Fibroblast of skin of right biceps (primary cell): ENCODE results near the gene MTMR12.
"Not testable (repeated sequence)": the region's sequence is repeated elsewhere in the genome, so short reads cannot be mapped to it uniquely, and the experiment has no call there.

ENCODE experiments used
- DNase-seq: peaks from one replicate; pipeline ENCODE4 v3.0.0-alpha.2; 2013

The MTMR12 gene

DNA sequence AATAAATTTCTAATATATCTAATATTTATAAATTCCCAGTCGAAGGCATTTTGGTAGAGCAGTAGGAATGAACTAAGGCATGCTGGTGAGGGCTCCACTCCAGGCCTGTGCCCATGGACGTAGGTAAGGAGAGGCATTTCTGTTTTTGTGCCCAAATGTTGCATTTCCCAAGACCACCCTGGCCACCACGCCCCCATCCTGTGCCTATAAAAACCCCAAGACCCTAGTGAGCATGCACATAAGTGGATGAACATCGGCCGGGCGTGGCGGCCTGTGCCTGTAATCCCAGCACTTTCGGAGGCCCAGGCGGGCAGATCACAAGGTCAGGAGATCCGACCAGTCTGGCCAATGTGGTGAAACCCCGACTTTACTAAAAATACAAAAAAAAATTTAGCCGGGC, 10.1 kb upstream of the MTMR12 start:
- DNase-seq, result no peak

DNA sequence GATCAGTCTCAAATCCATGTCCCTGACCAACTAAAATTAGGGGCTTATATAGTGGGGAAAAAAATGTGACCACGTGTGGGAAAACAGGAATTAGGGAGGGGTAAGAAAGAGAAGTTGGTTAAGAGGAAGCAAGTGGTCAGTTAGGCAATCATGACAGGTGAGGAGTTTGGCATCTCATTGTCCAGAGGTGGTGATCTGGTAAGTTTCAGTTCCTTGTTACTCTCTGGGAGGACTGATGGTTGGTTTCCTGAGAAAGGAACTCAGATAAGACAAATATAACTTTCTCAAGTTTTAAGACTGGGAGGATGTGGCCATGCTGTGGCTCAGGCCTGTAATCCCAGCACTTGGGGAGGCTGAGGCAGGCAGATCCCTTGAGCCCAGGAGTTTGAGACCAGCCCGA, 9.0 kb upstream of the MTMR12 start:
- DNase-seq, result not testable (repeated sequence)

DNA sequence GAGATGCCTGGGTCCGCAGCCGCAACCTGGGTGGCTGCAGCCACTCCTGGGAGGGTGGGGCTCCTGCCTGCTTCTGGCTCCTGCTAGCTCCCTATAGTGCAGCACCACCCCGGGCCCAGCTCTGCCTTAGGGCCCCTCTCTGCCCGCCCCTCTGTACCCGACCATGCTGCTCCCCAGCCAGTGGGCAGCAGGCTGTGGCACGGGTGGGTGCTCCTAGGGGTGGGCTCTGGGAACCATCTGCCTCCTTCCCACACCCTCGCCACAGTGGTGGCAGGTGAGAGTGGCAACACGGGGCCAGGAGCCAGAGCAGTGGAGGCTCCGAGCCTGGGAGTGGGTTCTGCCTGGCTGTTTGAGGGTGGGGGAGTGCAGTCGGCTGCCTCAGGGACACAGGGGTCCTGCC, 7.8 kb upstream of the MTMR12 start:
- no peak for DNase-seq

DNA sequence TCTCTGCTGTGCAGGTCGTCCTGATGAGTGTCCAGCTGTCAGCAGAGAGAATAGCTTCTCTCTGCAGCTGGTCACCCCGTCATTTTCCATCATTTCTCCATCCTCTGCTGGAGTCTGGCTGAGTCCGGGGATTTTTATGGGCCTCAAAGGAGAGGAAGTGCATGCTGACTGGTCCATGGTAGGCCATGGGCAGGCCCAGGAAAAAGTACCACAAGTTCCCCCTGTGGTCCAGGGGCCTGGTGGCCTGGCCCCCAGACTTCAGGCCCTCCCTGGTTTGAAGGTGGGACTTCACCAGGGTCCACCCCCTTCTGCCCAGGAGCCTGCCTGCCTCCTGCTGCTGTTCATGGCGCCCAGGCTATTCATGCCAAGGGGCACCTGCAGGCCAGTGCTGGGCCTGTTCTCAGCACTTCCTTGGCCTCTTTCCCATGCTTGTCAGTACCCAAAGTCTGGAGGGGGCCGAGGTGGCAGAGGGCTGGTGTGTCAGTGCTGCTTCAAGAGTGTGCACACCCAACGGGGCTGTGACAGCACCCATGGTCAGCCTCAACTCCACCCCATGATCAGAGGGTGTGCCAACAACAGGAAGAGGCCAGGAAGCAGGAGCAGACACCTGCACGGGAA, 7.3 kb upstream of the MTMR12 start:
- no peak for DNase-seq

DNA sequence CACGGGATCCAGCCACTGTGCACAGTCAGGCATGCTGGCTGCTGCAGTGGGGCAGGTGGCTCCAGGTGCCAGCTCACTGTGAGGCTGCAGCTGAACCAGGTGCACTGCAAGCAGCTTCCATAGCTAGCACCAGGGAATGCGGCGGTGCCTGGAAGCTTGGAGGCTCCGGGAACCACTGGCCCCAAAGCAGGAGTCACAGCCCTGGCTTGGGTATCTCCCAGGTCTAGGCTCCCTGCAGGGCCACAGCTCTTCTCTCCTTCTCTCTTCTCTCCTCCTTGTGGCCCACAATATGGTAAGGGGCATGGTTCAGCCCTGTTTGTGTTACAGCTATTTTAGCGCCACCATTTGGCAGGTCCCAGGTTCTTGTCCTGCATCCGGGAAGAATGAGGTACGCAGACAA, 6.7 kb upstream of the MTMR12 start:
- no peak for DNase-seq

DNA sequence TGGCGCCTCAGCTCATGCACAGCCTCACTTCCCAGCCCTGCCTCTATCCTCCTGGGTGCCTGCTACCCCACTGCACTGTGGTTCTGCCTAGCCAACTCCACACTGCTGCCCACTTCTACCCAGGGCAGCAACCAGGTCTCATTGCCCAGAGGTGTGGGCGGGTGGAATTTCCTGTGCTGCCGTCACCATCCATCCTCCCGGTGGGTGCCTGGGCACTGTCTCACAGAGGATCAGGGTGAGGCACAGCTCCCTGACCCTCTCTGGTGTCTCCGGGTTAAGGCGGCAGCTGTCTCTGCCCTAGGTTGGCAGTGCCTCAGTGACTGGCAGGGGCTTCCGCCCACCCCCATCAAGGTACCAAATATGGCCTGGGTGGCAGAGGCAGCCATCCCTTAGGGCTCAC, 4.3 kb upstream of the MTMR12 start:
- DNase-seq, result no peak

DNA sequence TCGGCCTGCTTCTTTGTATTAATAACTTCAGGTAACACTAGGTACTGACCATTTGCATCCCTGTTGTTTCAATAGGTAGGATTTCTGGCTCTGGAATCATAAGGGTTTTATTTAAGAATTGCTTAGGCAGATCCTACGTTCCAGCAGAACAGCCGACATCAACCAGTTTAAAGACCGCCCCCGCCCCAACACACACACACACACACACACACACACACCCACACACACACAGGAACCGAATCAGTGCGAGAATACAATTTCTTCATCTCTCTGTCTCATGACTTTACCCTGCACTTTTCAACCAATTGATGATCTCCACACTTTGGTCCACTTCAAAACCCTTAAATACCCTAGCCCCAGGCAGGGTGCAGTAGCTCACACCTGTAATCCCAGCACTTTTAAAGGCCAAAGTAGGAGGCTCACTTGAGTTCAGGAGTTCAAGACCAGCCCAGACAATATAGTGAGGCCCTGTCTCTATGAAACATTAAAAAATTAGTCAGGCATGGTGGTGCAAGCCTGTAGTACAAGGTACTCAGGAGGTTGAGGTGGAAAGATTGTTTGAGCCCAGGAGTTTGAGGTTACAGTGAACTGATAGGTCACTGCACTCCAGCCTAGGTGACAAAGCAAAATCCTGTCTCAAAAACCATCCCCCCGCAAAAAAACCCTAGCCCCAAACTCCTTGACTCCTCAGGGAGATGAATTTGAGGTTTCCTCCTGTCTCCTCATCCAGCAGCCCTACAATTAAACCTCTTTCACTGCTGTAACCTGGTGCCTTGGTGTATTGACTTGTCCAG, 2.7 kb upstream of the MTMR12 start:
- no peak for DNase-seq

DNA sequence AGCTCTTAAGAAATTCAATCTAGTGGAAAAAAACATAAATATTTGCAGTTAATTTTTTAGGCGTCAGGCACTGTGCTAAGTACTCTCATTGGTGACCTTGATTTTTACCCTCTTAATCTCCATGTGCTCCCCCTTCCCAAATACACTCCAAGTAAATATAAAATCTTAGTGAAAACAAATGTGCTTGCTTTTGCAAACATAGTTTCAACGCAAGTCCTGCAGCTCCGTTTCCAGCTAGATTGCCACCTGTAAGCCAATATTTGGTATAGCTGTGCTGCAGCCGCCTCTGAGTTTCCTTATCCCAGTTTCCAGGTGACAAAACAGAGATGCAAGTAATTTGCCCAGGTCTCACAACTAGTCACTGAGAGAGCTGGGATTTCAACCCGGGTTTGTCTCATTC, 1.9 kb upstream of the MTMR12 start:
- no peak for DNase-seq

DNA sequence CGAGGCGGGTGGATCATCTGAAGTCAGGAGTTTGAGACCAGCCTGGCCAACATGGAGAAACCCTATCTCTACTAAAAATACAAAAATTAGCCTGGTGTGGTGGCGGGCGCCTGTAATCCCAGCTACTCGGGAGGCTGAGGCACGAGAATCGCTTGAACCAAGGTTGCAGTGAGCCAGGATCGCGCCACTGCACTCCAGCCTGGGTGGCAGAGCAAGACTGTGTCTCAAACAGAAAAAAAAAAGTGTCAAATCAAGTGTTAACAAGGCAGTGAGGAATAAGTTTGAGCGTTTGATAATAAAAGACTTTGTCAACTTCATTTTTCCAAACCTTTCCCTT, 1.4 kb upstream of the MTMR12 start:
- DNase-seq, result not testable (repeated sequence)

DNA sequence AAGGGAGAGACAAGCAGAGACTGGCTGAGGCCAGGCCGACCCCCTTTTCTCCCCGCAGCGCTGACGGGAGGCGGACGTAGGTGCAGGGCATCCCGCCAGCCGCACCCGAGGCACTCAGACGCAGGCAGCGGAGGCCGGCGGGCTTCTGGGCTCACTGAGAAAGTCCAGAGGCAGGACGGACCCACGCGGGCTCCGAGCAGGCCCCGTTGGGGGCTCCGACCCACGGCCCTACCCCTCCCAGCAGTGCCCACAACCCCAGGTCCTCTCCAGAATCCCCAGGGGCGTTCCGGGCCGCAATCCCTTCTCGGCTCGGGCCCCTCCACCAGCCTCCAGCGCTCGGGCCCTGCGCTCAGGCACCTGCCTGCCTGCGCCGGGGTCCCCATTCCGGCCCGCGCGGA, 543 bp downstream of the MTMR12 start:
- peak; percentile 68 for DNase-seq

DNA sequence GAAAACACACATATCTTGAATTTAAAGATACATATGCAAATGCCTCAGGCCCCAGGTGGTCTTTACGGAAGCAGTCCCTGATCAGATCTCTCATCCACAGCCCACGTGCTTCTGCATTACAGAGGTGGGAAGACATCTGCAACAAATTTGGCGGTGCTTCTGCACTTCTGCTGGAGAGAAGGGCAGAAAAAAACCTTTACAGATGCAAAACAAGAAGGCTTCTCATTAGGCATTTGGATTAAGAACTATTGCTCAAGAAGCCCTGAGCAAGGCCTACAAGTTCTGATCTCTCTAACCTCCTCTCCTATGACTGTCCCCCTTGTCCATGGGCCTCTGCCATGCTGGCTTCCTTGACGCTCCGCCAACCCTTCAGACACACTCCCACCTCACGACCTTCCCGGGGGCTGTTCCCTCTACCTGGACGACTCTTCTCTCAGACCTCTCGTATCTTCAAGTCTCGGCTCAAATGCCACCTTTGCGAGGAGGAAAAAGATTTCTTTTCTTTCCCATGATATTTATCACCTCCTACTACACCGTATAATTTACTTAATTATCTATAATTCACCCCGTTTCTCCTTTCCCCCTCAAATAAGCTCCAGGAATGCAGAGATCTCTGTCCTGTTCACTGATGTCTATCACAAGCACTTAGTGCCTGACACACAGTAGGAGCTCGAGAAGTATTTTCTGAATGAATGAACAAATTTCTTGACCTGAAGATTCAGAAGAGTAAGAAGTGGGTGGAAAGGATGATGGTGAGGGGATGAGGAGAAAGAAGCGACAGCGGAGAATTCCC, 1.1 kb downstream of the MTMR12 start:
- no peak for DNase-seq

DNA sequence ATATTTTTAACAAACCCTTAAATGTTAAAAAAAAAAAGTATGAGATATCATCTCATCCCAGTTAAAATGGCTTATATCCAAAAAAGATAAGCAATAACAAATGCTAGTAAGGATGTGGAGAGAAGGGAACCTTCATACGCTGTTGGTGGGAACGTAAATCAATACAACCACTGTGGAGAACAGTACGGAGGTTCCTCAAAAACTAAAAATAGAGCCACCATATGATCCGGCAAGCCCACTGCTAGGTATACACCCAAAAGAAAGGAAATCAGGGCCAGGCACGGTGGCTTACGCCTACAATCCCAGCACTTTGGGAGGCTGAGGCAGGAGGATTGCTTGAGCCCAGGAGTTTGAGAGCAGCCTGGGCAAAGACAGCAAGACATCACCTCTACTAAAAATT, 3.0 kb downstream of the MTMR12 start:
- no peak for DNase-seq

DNA sequence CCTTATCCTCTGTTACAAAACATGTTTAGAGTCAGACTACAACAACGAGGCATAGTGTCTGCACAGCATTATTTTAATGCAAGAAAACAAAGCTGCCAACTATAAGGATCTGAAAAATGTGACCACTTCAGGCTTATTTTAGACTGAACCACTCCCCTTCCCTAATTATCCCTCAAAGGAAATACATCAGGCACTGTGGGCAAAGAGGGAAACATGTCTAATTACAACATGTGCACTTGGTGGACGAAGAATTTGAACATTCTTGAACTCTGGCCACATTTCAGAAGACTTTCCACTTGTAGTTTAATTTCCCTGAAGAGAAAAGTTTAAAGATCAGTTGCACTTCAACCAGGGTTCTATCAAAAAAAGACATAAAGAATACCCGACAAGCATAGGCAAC, 3.8 kb downstream of the MTMR12 start:
- no peak for DNase-seq

DNA sequence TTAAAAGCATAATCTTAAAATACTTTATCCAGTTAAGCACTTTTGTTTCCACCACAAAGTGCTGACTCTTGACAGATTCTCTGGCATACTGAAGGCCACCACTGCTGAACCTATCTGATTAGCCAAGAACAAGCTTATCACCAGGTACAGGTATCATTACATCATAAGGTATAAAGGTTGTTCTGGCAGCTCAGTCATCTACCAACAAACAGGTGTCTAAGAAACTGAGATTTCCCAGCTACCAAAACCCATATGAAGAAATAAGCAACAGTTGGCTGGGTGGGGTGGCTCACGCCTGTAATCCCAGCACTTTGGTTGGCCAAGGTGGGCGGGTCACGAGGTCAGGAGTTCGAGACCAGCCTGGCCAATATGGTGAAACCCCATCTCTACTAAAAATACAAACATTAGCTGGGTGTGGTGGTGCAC, 5.0 kb downstream of the MTMR12 start:
- no peak for DNase-seq

DNA sequence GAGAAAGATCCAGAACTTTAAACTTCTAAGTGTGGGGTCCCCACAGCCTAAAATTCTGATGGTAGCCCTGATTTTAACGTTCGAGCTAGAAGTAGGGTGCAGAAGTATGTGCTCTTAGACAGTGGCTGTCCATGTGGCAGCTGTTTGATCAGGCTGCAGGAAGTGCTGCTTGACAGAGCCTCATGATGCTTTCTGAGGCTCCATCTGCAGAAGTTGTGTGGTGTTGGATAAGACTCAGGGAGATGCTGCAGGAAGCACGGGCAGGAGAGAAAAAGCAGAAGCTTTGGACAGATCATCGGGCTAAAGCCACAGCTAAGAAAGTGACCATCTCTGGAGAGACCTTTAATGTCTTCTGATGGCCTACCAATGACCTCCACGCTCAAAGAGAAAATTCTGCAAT, 8.1 kb downstream of the MTMR12 start:
- DNase-seq, result no peak

DNA sequence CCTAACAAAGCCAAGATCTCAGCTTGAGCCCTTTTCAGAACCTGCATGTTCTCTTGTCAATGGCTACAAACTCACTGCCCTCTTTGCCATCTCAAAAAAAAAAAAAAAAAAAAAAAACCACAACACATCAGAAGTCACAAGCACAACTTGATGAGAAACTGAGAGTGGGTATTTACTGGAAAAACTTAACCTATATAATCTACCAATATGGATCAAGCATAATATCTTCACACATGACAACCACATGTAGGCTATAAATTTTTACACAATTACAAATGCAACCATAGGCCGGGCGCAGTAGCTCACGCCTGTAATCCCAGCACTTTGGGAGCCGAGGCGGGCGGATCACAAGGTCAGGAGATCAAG, 9.0 kb downstream of the MTMR12 start:
- no peak for DNase-seq

DNA sequence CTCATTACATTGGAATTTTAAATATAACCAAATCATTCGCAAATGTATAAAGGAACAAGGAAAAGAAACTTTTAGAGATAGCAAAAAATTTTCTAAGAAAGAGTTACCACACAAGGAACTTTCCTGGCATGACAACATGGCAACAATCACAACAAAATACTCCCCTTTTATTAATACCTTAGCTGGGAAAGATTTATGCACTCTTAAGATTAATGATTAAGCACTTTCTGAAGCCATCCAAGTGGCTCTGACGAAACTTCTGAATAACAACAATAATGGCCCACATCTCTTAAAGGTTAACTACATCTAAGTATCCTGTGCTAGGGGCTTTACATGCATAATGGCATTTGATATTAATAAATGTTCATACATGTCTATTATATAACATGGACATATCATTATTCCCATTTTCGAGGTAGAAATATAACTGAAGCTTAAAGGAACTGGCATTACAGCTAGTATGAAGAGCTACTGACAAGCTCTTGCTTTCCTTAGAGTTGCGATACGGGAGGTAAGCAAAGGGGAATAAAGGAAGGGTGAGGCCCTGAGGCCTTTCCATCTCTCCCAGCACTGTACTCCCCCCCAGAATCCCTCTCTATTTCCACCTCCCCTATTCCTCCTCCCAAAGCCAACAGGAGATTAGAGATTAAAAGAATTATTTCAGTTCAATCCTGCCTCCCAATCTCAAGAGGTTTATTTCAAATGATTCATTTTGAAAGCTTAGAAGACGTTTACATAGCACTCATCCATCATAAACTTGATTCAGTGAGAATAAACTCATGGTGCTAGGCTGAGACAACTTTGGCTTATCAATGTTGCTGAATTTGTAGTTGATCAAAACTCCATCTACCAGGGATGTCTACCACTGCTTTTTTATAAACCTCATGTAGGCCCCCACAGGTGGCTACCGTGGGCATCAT, 9.6 kb downstream of the MTMR12 start:
- DNase-seq, result no peak

DNA sequence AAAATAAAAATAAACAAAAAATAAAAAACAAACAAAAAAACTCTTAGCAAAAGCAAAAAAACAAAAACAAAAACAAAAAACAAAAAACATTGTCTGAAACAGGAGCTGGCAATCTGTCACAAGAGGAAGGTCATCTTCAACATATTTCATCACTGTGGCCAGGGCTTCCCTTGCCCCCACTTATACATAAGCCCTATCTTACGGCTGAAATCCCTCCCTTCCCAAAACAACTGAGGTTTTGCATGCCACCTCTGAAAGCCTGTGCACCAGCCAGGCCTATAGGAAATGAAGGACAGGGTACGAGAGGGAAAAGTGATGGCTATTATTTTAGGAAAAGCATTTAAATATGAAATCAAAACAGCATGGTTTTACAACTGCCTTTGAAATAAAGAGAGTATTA, 10.8 kb downstream of the MTMR12 start:
- no peak for DNase-seq

DNA sequence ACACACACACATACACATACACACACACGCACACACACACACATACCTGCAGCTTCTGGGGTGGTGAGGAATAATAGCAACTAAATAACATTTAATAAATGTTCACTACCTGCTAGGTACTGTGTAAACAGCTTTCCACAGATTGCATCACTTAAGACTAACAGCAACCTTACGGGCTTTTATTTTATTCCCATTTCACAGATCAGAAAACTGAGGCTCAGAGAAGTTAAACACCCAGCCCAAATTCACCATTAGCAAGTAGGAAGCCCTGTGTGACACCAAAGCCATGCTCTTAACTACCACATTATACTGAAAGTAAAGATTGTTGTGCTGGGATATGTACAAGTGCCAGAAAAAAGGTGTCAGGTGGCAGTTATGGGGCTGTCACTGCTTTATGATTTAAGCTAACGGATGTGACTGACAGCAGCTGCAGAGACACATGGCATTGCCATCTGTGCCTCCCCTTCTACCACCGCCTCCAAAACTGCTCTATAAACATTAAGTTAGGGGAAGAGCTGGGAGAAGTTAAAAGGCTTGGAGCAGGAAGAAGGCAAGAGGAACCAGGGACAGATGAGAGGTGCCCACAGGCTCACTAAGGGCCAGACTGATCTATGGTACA, 13.6 kb downstream of the MTMR12 start:
- DNase-seq, result no peak

DNA sequence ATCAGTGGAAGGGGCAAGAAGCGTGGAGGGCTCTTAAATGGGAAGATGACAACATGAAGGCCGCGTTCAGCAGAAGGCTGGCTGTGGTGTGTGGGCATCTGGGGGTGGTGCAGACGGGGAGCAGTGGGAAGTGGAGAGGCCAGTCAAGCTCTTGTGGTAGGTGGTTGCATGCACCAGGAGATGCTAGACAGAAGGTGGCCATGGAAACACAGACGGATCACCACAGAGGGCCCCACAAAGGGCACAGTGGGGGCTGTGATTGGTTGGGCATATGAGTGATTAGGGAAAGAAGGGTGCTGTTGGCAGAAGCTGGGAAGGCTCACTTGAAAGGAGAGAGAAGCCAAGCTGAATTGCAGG, 14.7 kb downstream of the MTMR12 start:
- no peak for DNase-seq

DNA sequence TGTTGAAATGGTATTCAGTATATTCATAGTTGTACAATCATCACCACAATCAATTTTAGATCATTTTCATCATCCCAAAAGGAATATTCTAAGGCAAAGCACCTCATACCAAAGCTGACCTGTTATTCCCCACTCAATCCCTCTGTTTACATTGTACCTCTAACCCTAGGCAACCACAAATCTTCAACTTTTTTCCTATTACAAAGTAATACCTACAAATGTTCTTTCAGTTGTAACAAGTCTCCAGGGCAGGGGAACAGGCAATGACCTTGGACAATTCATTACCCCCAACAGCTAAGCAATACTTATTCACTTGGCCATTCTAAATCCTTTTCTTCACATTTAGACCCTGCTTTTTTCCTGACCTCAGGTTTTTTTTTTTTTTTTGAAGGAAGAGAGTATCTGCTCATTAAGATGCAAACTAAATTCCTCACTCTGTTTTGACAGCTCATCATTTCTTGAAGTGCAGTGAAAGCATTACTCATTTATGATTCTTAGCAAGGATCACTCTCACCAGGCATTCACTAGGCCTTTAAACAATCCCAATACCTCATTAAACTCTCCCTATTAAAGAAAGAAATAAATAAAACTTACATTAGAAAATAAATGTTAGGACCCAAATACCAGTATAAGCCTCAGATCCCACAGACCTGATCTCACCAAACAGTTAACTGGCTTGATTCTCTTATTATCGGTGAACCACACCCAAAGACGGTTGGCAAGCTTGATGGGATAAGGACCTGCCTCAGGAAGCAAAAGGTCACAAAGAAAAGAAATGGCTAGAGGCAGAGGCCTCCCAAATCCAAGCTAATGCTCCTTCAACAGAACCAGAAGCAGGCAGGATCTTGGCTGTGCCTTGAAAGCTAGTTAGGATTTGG, 15.3 kb downstream of the MTMR12 start:
- peak; percentile 26 for DNase-seq
